HG02642 (cell line): ENCODE measurements around the gene ETV3L.
A peak's percentile ranks its signal among the peaks of the same experiment; 100 is the strongest.
"Not testable (repeated sequence)": the region's sequence is repeated elsewhere in the genome, so short reads cannot be mapped to it uniquely, and the experiment has no call there.

Experiments used
- ATAC-seq: cut with Tn5 transposase; IDR thresholded peaks from one replicate; pipeline ENCODE4 v1.9.1; 2021; ENCODE audit warnings: mild to moderate bottlenecking; ENCODE audit not compliant: unreplicated experiment, poor library complexity

The ETV3L gene

GRCh38 chr1:157105988-157106812, 6.6 kb upstream of the ETV3L start:
- ATAC-seq, result peak; percentile 86

- no peak for ATAC-seq
These were observed 5.8 kb upstream of the ETV3L start for GRCh38 chr1:157105298-157105987.

GRCh38 chr1:157104598-157105293, 5.1 kb upstream of the ETV3L start:
- no peak for ATAC-seq

GRCh38 chr1:157103268-157103667, 3.7 kb upstream of the ETV3L start:
- no peak for ATAC-seq

- ATAC-seq, result no peak
These were observed 1.5 kb upstream of the ETV3L start for GRCh38 chr1:157101149-157101548.

GRCh38 chr1:157098987-157099632, 498 bp downstream of the ETV3L start:
- ATAC-seq, result not testable (repeated sequence)

GRCh38 chr1:157098519-157098918, 1.1 kb downstream of the ETV3L start:
- ATAC-seq, result no peak

GRCh38 chr1:157097692-157098091, 1.9 kb downstream of the ETV3L start:
- ATAC-seq, result no peak

- ATAC-seq, result no peak
These were observed 2.7 kb downstream of the ETV3L start for GRCh38 chr1:157096881-157097280.

- ATAC-seq, result no peak
These were observed 4.1 kb downstream of the ETV3L start for GRCh38 chr1:157095551-157095950.

- ATAC-seq, result no peak
These were observed 4.5 kb downstream of the ETV3L start for GRCh38 chr1:157095091-157095490.

- no peak for ATAC-seq
These were observed 6.8 kb downstream of the ETV3L start for GRCh38 chr1:157092831-157093230.

GRCh38 chr1:157091668-157092273, 7.8 kb downstream of the ETV3L start:
- ATAC-seq, result no peak

GRCh38 chr1:157091186-157091585, 8.4 kb downstream of the ETV3L start:
- ATAC-seq, result no peak

GRCh38 chr1:157090771-157091170, 8.8 kb downstream of the ETV3L start:
- no peak for ATAC-seq

- peak; percentile 57 for ATAC-seq
These were observed 9.4 kb downstream of the ETV3L start for GRCh38 chr1:157090196-157090647.

- peak; percentile 26 for ATAC-seq
These were observed 9.8 kb downstream of the ETV3L start for GRCh38 chr1:157089789-157090188.

GRCh38 chr1:157088607-157089006, 11.0 kb downstream of the ETV3L start:
- no peak for ATAC-seq

- ATAC-seq, result no peak
These were observed 12.6 kb downstream of the ETV3L start for GRCh38 chr1:157087030-157087429.

- no peak for ATAC-seq
These were observed 13.3 kb downstream of the ETV3L start for GRCh38 chr1:157086299-157086698.
